IMR-90 (cell line): Measurements from ENCODE around the gene MTHFSD. TPM values are rescaled to one million over a fixed set of nuclear protein-coding genes. Genes with fewer than 3 reads are reported as not detected.

Experiments
- ATAC-seq: fragments of 200-7000 bp; cut with Tn5 transposase; 2 replicates; pipeline ENCODE4 v1.9.1; 2020; ENCODE audit warnings: low read depth, mild to moderate bottlenecking, moderate library complexity
- BruUV-seq: library from RNA; stranded (reverse); fragments of 400-500 nt; replicated peaks from 2 replicates; lab custom pipeline; 2021; lab: Mats Ljungman, UMichigan
- CTCF ChIA-PET: fragments of 300-600 bp; formaldehyde crosslinking; extraction: SDS; loops from one replicate; lab custom pipeline; 2021; ENCODE audit warnings: antibody characterized with exemption; lab: Yijun Ruan, JAX
- POLR2A ChIA-PET: fragments of 300-600 bp; sonication (Branson Sonifier 250); formaldehyde crosslinking; loops from one replicate; lab custom pipeline; 2022; ENCODE audit warnings: antibody characterized with exemption; ENCODE audit not compliant: unreplicated experiment; lab: Charles Lee
- DNase-seq: peaks from one replicate; pipeline ENCODE4 v3.0.0; 2013
- H2AFZ ChIP-seq: replicated peaks from 2 replicates; pipeline ENCODE3; 2013; ENCODE audit warnings: low read length, mild to moderate bottlenecking; ENCODE audit not compliant: poor library complexity
- H2AK5ac ChIP-seq: 2 replicates; pipeline ENCODE4 v1.6.1; 2013; ENCODE audit warnings: low read depth, low read length, inconsistent platforms
- H2AK9ac ChIP-seq: replicated peaks from 2 replicates; pipeline ENCODE3; 2013; ENCODE audit warnings: mild to moderate bottlenecking, low read depth, low read length, moderate library complexity; ENCODE audit not compliant: poor library complexity
- H2BK120ac ChIP-seq: 2 replicates; pipeline ENCODE4 v1.6.1; 2013; ENCODE audit warnings: low read depth, low read length, inconsistent platforms
- H2BK15ac ChIP-seq: 3 replicates; pipeline ENCODE4 v1.6.1; 2013; ENCODE audit warnings: low read depth, low read length, inconsistent platforms
- H2BK20ac ChIP-seq: 2 replicates; pipeline ENCODE4 v1.6.1; 2013; ENCODE audit warnings: low read depth, mild to moderate bottlenecking, inconsistent platforms, low read length, moderate library complexity
- H2BK5ac ChIP-seq: 2 replicates; pipeline ENCODE4 v1.6.1; 2013; ENCODE audit warnings: mild to moderate bottlenecking, low read depth, low read length, inconsistent platforms; ENCODE audit not compliant: poor library complexity, severe bottlenecking
- H3K14ac ChIP-seq: replicated peaks from 2 replicates; pipeline ENCODE4 v1.6.1; 2013; ENCODE audit warnings: low read depth, low read length, inconsistent platforms
- H3K18ac ChIP-seq: 2 replicates; pipeline ENCODE4 v1.6.1; 2013; ENCODE audit warnings: low read depth, low read length, control low read depth
- H3K23ac ChIP-seq: 2 replicates; pipeline ENCODE4 v1.6.1; 2013; ENCODE audit warnings: low read depth, low read length, inconsistent platforms
- H3K27ac ChIP-seq: 2 replicates; pipeline ENCODE4 v1.5.1; 2013; ENCODE audit warnings: mild to moderate bottlenecking, control low read depth, low read length; ENCODE audit not compliant: insufficient read depth
- H3K27me3 ChIP-seq: 2 replicates; pipeline ENCODE4 v1.6.1; 2013; ENCODE audit warnings: low read length; ENCODE audit not compliant: control insufficient read depth, insufficient read depth
- H3K36me3 ChIP-seq: 2 replicates; pipeline ENCODE4 v1.6.1; 2013; ENCODE audit warnings: low read length, mixed read lengths; ENCODE audit not compliant: control insufficient read depth, insufficient read depth
- H3K4ac ChIP-seq: 2 replicates; pipeline ENCODE4 v1.6.1; 2013; ENCODE audit warnings: low read depth, low read length, inconsistent platforms
- H3K4me1 ChIP-seq: 2 replicates; pipeline ENCODE4 v1.6.1; 2013; ENCODE audit warnings: low read length, mixed read lengths; ENCODE audit not compliant: control insufficient read depth, insufficient read depth
- H3K4me2 ChIP-seq: 2 replicates; pipeline ENCODE4 v1.6.1; 2013; ENCODE audit warnings: low read depth, mild to moderate bottlenecking, control low read depth, low read length, moderate library complexity
- H3K4me3 ChIP-seq: 2 replicates; pipeline ENCODE4 v1.5.1; 2013; ENCODE audit warnings: low read depth, mild to moderate bottlenecking, control low read depth, low read length, moderate library complexity; ENCODE audit not compliant: insufficient read depth
- H3K56ac ChIP-seq: 2 replicates; pipeline ENCODE4 v1.6.1; 2013; ENCODE audit warnings: low read length, inconsistent platforms; ENCODE audit not compliant: insufficient read depth; ENCODE audit errors: extremely low read depth
- H3K79me1 ChIP-seq, 2 experiments: 2 replicates each; pipeline ENCODE4 v1.6.1; 2013; ENCODE audit warnings: low read length in 2 of 2, inconsistent platforms in 1 of 2, low read depth in 1 of 2
- H3K9ac ChIP-seq: 2 replicates; pipeline ENCODE4 v1.6.1; 2013; ENCODE audit warnings: low read depth, low read length, control low read depth
- H3K9me1 ChIP-seq: 2 replicates; pipeline ENCODE4 v1.6.1; 2013; ENCODE audit warnings: low read length, inconsistent platforms; ENCODE audit not compliant: insufficient read depth
- H3K9me3 ChIP-seq: 2 replicates; pipeline ENCODE4 v1.6.1; 2013; ENCODE audit warnings: low read length; ENCODE audit not compliant: control insufficient read depth, insufficient read depth
- H4K20me1 ChIP-seq: 2 replicates; pipeline ENCODE4 v1.6.1; 2013; ENCODE audit warnings: low read length, inconsistent platforms; ENCODE audit not compliant: insufficient read depth
- H4K5ac ChIP-seq: 2 replicates; pipeline ENCODE4 v1.6.1; 2013; ENCODE audit warnings: mild to moderate bottlenecking, low read depth, low read length, control low read depth
- H4K8ac ChIP-seq, 2 experiments: 2 replicates each; pipeline ENCODE4 v1.6.1; 2013; ENCODE audit warnings: low read depth in 2 of 2, low read length in 2 of 2, control low read depth in 1 of 2, inconsistent platforms in 1 of 2
- H4K91ac ChIP-seq: 2 replicates; pipeline ENCODE4 v1.6.1; 2013; ENCODE audit warnings: low read depth, low read length, inconsistent platforms; ENCODE audit not compliant: insufficient read depth
- MAFK ChIP-seq: IDR thresholded peaks from 2 replicates; pipeline ENCODE4 v1.6.1; 2012; ENCODE audit warnings: low read depth, low read length, improper control_type of control experiment
- RFX5 ChIP-seq: IDR thresholded peaks from 2 replicates; pipeline ENCODE4 v1.8.0; 2012; ENCODE audit warnings: low read depth, mild to moderate bottlenecking, low read length, moderate library complexity
- WGBS, 2 experiments: methylation state at CpG; one replicate each; pipeline versions ENCODE4 v1.1.5 to v1.1.7; 2013; ENCODE audit warnings: missing lambda C conversion rate in 2 of 2; ENCODE audit not compliant: insufficient read length in 1 of 2; ENCODE audit errors: extremely low coverage in 2 of 2; 5-methylcytosine and 5-hydroxymethylcytosine counted together
- dilution Hi-C: fragments of 300-500 bp; cut with HindIII; formaldehyde crosslinking; loops from one replicate; pipeline ENCODE4 v1.14.3; 2018; ENCODE audit warnings: low sequenced_read_pairs; ENCODE audit not compliant: unreplicated experiment
- in situ Hi-C: fragments of 300-500 bp; cut with MboI; formaldehyde crosslinking; loops from 3 replicates; pipeline ENCODE4 v1.14.3; 2019; ENCODE audit warnings: low sequenced_read_pairs, inconsistent platforms, mixed read lengths
- intact Hi-C: fragments of 100-400 bp; cut with micrococcal nuclease; formaldehyde crosslinking; loops from 2 replicates; pipeline ENCODE4 v1.10.0; 2022
- polyA plus RNA-seq, 3 experiments: library from polyadenylated mRNA; depleted of rRNA; stranded (reverse); fragments of >200 nt; gene quantifications; 2 replicates each; pipeline ENCODE4 v1.2.3, GENCODE V29; 2012; ENCODE audit warnings: low replicate concordance in 1 of 3
- total RNA-seq: library from RNA; depleted of rRNA; stranded (reverse); fragments of >200 nt; gene quantifications from 2 replicates; pipeline ENCODE4 v1.2.3, GENCODE V29; 2012

MTHFSD gene
- total and polyA plus RNA-seq, 2 of the 4 experiments (the other 2 are of a cell fraction), result 8.2 to 16.8 TPM

GRCh38 chr16:86492961-86493629, 61.9 kb downstream of the MTHFSD start:
- DNase-seq, result no peak
- intact Hi-C loops, result no loop called here
- H4K91ac ChIP-seq, result no peak overlapping the region
- no peak overlapping the region for H2BK15ac ChIP-seq
- in situ Hi-C loops, result no loop called here
- H3K36me3 ChIP-seq, result peaks cover 77% of the 10 kb centered on the region
- peak overlapping the region; percentile 48; the same call in 1 of the 2 replicates for H2AK5ac ChIP-seq
- H3K14ac ChIP-seq, result peak overlapping the region; percentile 33; the same call in 1 of the 2 replicates
- H3K4me1 ChIP-seq, result peaks cover 39% of the 10 kb centered on the region
- H3K56ac ChIP-seq, result no peak overlapping the region
- no peak overlapping the region; the same call in 1 of the 2 replicates for H3K4me2 ChIP-seq
- TF ChIP-seq RFX5, result no peak
- TF ChIP-seq MAFK, result no peak
- peaks cover 39 to 80% of the 10 kb centered on the region in 2 experiments for H3K79me1 ChIP-seq
- peak overlapping the region; percentile 25; the same call in 1 of the 2 replicates for H3K4ac ChIP-seq
- H3K4me3 ChIP-seq, result no peak overlapping the region
- H4K8ac ChIP-seq, result no peak overlapping the region; a peak in 1 of 4 replicates
- dilution Hi-C loops, result no loop called here
- H2AFZ ChIP-seq, result peak overlapping the region; percentile 9
- H4K5ac ChIP-seq, result no peak overlapping the region
- H3K23ac ChIP-seq, result peak overlapping the region; percentile 44; the same call in 1 of the 2 replicates
- BruUV-seq, result no TSS peak
- H3K9me3 ChIP-seq, result no peaks in the 10 kb centered on the region
- peak; percentile 6; the same call in 1 of the 2 replicates for ATAC-seq
- H2BK120ac ChIP-seq, result no peak overlapping the region
- H2AK9ac ChIP-seq, result no peak overlapping the region
- H3K27ac ChIP-seq, result peak overlapping the region; percentile 35
- ChIA-PET POLR2A (interaction anchor here (0.7 to 1.0 kb wide), 2 partner anchors 17 to 234 kb away, joined by 3 to 6 read pairs; no protein-coding TSS in a partner anchor), CTCF (interaction anchor here (0.6 to 0.7 kb wide), 2 partner anchors 31 to 34 kb away, joined by 3 read pairs; no protein-coding TSS in a partner anchor)
- H3K18ac ChIP-seq, result 0 out of 2 replicates have a peak overlapping the region, but pooled peaks have one; percentile 7
- no peak overlapping the region for H2BK20ac ChIP-seq
- H3K27me3 ChIP-seq, result no peaks in the 10 kb centered on the region
- peaks cover 59% of the 10 kb centered on the region for H3K9me1 ChIP-seq
- 90% methylated on average over 4 of the region's 9 CpGs; no CpG with 5 or more reads in 1 of the 2 experiments for WGBS, 2 experiments
- H2BK5ac ChIP-seq, result no peak overlapping the region
- peaks cover 98% of the 10 kb centered on the region for H4K20me1 ChIP-seq
- H3K9ac ChIP-seq, result no peak overlapping the region
